Stimulated activated CD4-positive, alpha-beta T cell treated with anti-CD3 and anti-CD28 coated beads, TNF-alpha, amount 100 ng/mL, for 1 hour (primary cell): ENCODE measurements around the gene NUBP2.

ENCODE experiments used
- DNase-seq, 3 donors: peaks; one replicate each; pipeline ENCODE4 v3.0.0-alpha.2; 2020; ENCODE audit warnings: low read depth in 3 of 3, low spot score in 1 of 3

Gene NUBP2

DNA sequence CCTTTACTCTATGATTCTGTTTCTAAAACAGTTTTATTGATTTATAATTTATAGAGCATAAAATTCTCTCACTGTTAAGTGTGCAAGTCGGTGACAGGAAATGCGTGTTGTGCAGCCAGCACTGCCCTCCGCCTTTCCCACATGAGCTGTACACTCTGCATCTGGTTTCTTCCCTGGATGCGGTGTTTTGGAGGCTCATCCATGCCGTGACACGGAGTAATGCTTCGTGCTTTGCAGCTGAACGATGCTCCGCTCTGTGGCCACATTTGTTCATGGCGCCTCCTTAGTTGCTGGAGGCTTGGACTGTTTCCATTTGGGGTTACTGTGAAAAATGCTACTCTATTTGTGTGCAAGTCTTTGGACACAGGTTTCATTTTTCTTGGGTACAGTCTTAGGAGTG is 17.9 kb downstream of the NUBP2 start:
- DNase-seq: no peak

DNA sequence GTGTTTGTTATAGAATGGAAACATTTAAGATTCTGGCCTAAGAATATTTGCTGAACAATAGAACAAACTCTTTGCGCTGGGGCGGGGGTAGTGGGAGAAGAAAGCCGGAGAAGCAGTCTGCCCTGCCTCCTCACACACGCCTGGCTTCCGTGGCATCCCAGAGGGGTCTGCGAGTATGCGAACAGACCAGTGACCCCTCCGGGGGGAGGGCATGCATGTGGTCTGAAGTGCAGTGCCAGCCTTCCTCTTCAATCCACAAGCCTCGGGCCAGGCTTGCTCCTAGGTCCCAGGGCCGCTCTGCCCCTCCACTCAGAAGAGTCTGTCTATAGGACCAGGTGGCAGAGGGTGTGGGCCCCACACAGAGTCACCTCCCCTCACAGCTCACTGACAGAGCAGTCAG is 24.9 kb downstream of the NUBP2 start:
- DNase-seq: no peak

DNA sequence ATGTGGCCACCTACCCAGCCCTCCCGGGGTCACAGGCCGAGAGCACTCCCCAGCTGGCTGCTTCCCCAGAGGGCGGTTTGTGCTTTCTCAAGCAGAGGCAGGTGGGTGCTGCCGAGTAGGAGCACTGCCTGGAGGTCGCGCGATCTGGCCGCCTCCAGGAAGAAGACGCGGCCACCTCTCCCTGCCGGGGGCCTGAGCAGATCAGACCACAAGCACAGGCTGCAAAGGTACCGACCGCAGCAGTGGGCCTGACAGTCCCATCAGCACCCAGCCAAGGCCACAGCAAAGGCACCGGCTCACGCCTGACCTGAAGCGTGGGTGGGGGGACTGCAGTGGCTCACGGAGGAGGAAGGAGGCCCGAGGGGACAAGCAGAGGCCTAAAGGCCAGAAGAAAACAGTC is 25.9 kb downstream of the NUBP2 start:
- DNase-seq: no peak

DNA sequence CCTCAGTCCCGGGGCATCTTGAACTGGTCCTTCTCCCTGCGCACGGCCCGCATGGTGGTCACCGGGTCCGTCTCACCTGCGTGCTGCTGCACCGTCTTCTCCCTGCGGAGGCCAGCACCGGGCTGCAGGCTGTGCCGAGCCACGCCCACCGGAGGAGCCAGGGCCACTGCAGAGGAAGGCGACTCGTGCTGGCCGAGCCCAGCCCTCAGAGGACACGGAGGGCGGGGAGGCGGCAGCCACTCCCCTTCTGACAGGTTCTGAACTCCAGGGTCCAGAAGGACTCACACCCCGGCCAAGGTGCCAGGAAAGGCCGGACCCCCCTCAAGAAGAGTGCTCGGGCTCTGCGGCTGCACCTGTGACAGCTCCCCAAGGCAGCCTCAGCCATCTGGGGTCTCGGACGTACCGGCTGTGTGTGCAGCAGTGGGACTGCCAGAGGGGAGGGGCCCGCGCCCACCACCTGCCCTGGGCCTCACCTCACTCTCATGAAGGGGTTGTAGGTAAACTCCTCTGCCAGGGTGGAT is 26.6 kb downstream of the NUBP2 start:
- no peak for DNase-seq

DNA sequence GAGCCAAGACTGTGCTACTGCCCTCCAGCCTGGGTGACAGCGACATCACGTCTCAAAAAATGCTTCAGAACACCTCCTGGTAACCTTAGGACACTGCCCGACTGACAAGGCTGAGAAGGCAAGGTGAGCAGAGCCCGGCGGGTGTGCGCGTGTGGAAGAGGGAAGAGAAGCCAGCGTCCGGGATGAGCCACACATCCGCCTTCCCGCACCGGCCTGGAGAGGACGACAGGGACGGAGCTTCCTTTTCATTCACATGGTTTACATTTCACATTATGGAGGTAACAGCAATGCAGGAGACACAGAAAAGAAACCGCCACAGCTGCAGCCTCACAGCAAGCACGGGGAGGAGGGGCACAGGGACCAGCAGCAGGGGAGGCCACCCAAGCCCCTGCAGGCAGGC is 27.3 kb downstream of the NUBP2 start:
- DNase-seq: no peak

DNA sequence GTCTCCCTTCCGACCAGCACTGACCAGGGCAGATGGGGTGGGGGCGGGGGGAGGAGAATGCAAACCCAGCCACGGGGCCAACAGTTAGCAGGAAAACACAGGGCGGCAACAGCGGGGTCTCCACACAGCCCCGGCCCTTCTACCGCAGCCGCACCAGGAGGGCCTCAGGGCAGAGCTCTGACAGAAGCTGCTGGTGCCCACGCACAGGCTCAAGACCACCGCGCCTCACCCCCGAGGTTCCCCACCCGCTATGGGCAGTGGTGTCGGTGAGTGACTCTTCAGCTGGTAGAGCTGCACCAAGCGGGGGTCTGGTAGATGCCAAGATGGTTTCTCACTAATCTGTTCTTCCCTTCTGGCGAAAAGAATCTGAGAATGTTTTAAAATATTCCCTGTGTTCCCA is 27.8 kb downstream of the NUBP2 start:
- DNase-seq: no peak

DNA sequence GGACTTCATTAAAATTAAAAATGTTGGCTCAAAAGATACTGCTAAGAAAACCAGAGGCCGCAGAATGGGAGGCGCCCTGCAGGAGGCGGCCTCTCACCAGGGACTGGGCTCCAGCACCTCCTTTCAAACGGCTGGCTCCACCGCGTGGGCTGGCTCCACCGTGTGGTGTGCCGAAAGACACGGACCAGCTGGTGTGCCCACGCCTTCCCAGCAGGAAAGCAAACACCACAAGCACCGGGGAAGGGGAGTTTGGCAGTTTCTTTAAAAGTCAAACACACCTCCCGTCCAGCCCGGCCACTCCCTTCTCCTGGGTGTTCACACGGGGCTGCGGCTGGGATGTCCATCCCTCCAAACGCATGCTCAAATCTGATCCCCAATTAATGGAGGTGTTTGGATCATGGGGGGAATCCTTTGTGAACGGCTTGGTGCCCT is 30.0 kb downstream of the NUBP2 start:
- peak in 2 of 3 donors; percentile 24 to 26 for DNase-seq

DNA sequence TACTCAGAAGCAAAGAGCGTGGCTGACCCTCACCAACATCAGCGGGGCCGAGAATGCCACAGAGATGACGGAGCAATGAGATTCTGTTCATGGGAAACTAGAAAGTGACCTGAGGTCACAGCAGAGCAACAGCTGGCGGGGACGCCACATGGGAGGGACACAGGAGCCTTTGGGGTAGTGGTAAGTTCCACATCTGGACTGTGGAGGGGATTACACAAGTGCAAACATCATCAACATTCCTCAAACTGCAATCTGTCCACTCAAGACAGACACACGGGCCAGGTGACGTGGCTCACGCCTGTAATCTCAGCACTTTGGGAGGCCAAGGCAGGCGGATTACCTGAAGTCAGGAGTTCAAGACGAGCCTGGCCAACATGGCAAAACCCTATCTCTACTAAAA is 32.7 kb downstream of the NUBP2 start:
- DNase-seq: no peak

DNA sequence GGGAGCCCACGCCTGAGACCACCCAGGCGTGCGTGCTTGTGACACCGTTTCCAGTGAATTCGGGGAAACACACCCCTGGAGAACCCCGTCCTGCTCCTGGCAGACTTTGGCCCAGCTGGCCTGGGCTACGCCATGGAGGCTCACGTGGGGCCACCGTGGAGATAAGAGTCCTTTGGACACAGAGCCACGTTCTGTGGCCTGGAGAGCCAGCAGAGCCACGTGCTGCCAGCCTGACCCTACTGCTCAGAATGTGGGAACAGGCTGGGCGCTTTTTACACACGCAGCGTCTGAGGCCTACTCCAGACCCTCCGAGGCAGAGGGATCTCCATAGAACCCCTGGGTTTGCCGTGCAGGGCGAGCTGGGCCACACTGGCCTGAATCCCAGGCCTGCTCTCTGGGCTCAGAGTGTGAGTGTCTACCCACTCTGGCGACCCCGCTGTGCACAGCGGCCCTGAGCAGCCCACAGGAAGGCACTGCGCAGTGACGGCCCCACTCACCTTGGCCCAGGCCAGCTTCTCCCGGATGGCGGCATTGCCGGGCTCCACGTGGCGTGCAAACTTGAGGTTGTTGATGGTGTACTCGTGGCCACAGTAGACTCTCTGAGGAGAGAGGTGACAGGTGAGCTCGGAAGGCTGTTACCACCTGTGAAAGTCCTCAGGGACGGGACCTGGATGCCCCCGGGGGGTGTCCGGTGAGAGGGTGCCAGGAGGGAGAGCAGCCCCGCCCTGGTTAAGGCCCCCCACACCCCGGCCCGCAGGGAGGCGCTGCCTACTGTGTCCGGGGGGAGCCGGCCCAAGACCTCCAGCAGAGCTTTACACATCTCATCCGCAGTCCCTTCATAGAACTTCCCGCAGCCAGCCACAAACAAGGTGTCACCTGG is 33.9 kb downstream of the NUBP2 start:
- no peak for DNase-seq

DNA sequence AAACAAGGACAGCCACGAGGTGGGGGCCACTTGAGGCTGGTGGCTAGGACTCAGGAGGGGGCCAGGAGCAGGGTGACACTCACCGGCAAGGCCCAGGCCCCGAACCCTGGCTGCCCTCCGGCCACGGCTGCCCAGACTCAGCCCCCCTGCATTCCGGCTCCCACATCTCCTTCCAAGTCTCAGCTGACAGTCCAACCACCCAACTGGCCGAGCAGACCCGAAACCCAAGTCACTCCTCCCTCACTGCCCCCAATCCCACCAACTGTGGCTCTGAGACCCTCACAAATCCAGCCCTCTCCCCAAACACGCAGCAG is 34.5 kb downstream of the NUBP2 start:
- no peak for DNase-seq

DNA sequence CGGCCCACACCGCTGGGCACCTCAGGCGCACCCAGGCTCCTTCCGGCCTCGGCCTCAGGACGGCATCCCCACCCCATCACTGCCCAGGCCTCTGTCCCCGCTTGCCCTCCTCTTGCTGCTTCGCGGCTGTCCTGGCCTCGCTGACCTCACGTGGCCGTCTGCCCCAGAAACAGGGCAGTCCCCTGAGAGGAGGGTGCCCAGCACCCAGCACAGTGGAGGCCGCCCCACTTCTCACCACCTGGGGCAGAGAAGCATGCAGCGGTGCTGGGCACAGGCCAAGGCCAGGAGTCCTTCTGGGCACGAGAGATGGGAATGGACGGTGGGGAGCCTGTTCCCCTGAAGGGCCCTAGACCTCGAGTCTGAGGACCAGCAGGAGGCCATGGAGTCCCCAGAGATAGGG is 35.0 kb downstream of the NUBP2 start:
- no peak for DNase-seq

DNA sequence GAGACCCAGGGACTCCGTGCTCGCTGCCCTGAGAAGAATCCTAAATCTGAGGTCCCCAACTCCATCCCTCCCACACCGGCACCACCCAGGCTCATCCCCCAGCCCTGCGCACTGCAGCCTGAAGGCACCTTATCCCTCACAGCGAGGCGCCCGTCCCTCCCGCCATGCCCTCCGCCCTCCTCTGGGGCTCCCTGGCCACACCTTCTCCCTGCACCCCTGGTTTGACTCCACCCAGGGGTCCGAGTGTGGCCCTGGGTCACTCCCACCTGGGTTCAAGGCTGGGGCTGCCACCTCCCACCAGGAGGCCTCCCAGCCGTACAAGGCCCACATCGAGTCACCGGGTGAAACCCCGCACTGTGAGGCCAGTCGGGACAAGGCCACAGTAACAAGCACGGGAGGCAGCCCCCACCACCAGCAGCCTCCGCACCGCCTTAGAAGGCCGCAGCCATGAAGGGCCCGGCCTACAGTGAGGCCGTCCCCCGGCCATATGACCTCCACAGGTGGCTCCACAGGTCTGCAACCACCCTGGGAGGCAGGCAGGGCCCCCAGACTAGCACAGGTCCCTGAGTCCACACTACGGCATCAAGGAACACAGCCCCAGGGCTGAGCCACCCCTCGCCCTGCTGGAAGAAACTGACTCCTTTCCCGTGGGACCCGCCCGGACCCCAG is 35.6 kb downstream of the NUBP2 start:
- DNase-seq: no peak

DNA sequence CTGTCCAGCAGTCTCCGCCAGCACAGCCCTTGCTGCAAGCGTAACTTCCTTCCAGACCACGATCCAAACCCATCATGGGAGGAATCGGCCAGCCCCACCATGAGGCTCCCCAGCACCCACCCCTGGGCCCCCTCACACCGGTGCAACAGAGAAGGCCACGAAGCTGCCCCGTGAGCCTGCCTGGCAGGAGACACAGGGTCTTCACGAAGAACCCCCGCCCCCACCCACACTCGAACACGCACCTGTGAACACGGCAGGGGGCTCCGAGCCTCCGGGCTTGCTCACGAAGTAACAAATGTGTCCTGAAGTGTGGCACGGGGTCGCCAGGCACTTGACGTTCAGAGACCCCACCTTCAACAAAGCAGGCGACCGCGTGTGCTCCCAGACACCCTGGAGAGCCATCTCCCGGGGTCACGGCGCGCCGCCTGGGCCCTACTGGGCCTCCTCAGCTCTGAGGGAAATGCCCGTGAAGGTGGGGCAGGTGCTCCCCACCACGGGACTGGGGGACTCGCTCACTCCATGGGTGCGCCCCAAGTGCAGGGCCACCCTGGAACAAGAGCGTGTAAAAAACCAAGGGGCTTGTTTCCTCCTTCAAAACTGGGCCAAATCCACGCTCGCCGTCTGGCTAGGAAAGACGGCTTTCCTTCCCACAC is 36.2 kb downstream of the NUBP2 start:
- DNase-seq: no peak

DNA sequence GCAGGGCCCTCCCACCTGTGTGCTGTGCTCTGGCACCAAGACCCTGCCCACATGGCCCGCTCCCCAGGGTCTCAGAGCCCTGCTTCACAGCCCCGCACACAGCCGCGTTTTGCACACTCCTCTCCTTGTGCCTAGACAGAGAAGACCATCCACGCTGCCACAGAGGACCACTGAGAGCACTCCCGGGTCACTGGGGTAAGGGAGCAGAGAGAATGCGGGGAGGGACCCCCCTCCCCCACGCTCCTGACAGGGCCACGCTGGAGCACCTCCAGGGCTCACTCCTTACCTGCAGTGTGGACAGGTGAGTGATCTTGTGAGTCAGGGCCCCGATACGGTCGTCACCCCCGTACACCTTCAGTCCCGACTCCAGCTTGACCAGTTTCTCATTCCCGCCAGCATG is 36.9 kb downstream of the NUBP2 start:
- no peak for DNase-seq

DNA sequence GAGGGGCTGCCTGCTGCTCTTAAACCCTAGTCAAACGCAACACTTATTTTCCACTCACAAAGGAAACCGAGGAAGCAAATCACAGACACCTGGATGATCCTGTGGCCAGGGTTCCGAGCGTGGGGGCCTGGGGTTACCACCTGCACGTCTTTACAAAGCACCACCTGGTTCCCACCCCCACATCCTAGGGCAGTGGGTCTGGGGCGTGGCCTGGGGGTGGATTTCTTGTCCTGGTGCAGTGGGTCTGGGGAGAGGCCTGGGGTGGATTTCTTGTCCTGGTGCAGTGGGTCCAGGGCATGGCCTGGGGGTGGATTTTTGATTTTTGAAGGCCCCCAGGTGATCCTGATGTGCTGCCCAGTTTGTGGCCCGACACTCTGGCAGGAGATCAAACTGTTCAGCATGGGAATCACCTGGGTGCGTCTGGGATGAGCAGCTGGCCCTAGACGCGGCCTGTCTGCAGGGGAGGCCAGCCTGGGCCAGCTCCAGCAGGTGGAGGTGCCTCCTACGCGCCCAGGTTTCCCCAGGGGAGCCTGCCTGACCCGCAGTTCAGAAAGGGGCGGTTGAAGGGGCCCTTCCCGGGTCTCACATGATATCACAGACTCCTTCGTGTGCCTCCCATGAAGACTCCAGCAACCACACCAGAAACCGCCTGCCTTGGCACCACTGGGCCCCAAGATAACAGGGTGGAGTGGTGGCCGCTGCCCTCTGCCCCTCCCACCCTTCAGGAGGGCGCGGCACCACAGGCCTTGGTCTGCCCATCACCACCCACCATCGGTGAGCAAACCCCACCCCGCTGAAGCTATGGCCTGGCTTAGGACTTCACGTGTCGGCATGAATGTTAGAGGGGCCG is 37.6 kb downstream of the NUBP2 start:
- no peak for DNase-seq

DNA sequence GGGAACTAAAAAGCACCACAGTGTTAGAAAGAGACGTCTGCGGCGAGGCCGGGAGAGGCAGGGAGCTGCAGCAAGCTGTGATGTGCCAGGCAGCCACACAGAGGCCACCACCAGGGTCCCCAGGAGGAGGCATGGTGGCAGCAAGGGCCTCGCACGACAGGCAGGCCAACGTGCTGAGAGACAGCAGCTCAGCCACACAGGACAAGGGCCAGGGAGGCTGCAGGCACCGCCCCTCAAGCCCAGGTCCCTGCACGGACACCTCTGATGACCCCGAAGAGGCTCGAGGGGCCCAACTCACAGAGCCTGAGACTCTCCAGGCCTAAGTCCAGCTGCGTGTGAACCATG is 38.2 kb downstream of the NUBP2 start:
- no peak for DNase-seq

DNA sequence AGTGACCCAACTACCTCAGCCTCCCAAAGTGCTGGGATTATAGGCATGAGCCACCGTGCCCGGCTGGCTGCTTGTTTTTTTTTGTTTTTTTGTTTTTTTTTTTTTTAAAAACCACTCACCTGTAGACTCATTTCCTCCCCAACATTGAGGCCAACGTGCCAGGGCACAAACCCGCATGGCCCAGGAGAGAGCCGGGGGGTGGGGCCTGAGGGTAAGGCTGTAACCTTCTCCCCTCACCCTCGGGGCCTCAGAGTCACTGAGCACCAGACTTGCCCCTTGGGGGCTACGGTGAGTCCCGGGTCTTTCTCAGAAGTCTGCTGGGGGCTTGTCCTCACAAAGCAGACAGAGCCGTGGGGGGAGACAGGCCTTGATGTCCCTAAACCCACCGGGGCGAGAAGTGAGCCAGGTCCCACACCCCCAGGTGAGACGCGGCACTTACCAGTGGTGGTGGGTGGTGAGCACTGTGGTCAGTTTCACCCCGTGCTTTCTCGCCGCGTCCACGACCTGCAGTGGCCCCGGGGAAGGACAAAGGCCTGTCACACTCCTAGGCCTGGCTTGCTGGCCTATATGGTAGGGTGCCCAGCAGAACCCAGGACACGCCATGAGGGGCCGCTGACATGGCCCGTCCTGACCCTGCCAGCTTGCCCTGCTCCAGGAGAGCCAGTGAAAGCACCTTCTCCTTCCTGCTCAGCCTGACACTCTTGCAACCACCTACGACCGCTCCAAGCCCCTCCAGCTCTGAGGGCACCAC is 39.3 kb downstream of the NUBP2 start:
- DNase-seq: no peak

DNA sequence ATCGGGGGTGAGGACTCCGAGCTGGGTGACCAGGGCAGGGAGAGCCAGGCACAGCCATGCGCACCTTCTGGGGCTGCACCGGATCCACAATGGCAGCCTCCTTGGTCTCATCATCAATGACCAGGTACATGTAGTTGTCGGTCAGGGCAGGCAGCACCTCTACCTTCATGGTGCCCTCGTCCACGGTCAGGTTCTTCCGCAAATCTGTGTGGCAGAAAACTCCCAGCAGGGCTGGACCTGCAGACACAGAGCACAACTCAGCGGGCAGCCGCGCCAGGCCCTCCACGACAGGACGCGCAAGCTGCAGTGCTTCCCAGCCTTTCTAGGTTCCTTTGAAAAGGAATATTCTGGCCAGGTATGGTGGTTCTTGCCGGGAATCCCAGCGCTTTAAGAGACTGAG is 40.0 kb downstream of the NUBP2 start:
- no peak for DNase-seq

DNA sequence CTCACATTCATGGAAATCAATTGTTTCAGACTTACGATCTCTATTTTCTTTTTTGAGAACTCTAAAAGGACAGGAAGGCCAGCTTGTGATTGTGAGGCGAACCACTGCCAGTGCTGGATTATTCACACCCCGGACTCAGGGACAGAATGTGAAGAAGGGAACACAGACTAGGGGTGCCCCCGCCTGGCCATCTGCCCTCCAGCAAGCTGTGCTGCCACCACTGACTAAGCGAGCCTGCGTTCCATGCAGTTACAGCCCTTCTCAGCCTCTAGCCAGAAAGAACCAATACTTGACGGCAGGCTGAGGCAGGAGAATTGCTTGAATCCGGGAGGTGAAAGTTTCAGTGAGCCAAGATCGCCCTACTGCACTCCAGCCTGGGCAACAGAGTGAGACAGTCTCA is 41.1 kb downstream of the NUBP2 start:
- no peak for DNase-seq

DNA sequence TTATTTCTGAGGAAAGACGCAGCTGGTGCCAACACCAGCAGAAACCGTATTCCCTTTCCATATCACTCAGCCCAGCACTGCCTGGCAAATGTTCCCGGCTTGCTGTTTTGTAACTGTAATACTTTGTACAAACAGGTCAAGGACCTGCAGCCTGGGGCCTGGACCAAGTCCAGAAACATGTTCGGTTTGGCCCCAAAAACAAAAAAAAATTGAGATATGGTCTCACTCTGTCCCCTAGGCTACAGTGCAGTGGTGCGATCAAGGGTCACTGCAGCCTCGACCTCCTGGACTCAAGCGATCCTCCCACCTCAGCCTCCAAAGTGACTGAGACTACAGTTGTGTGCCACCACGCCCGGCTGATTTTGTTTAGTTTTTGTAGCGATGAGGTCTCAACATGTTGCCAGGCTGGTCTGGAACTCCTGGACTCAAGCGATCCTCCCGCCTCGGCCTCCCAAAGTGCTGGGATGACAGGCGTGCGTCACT is 42.7 kb downstream of the NUBP2 start:
- DNase-seq: no peak
